Anterior cingulate cortex (tissue), 58 donors: ENCODE measurements around the gene RFTN2.
"Not testable (repeated sequence)": the region's sequence is repeated elsewhere in the genome, so short reads cannot be mapped to it uniquely, and the experiment has no call there.

Source experiments
- DNase-seq, 58 donors: peaks; one replicate each; lab custom pipeline; 2025; lab: John Stamatoyannopoulos, UW

Gene RFTN2

GRCh38 chr2:197558393-197558792 lies 117.0 kb downstream of the RFTN2 start:
- no peak for DNase-seq

GRCh38 chr2:197556456-197556855 lies 118.9 kb downstream of the RFTN2 start:
- DNase-seq = peak in 1 of 58 donors; percentile 25

DNA sequence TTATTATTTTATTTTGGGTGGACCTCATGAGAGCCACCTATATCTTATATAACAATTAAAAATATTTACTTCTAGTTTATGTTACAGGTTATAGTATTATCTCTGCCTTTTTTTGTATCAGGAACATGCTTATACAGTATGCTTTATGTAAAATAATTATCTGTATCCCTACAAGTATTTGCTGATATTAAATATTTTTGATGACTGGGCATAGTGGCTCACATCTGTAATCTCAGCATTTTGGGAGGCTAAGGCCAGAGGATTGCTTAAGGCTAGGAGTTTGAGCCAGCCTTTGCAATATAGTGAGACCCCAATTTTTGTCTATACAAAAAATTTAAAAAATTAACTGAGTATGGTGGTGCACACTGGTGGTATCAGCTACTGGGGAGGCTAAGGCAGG lies 119.9 kb downstream of the RFTN2 start:
- no peak for DNase-seq

- DNase-seq = not testable (repeated sequence)
Observed at GRCh38 chr2:197551260-197551659, 124.1 kb downstream of the RFTN2 start.

- DNase-seq = no peak
Observed at GRCh38 chr2:197548582-197548981, 126.8 kb downstream of the RFTN2 start.

DNA sequence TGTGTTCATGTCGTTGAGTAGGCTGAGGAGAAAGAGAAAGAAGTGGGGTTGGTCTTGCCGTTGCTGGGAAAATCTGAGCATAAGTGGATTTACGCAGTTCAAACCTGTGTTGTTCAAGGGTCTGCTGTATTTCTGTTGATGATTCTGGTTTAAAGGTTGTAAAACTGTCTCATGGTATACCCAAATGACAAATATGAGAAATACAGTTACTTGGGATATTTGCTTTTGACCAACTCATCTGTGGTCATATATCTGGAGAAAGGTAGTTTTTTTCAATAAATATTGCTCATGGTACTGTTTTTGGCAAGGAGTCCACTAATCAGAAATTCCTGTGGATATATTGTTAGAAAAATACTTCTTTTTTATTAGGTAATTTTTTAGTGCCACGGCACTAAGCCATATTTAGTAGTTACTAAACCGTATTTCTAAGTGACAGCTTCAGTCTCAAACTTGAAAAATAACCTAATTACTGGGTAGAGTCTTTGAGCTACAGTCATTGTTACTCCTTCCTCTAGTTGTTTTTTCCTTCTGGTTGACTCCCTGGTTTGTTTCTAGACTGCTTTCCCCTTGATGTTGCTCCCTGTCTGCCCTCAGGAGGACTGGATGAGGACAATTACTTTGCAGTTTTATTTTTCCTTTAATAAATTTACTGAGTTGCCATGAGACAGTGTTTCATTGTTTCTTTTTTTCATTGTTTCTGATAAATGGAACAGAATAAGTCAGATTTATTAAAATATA lies 128.1 kb downstream of the RFTN2 start:
- no peak for DNase-seq

GRCh38 chr2:197543206-197543605 lies 132.2 kb downstream of the RFTN2 start:
- DNase-seq = no peak

- DNase-seq = no peak
Observed at GRCh38 chr2:197539734-197540133, 135.7 kb downstream of the RFTN2 start.

GRCh38 chr2:197538412-197538811 lies 137.0 kb downstream of the RFTN2 start:
- DNase-seq = no peak
